Measurements from ENCODE around the gene ILKAP.

DNA sequence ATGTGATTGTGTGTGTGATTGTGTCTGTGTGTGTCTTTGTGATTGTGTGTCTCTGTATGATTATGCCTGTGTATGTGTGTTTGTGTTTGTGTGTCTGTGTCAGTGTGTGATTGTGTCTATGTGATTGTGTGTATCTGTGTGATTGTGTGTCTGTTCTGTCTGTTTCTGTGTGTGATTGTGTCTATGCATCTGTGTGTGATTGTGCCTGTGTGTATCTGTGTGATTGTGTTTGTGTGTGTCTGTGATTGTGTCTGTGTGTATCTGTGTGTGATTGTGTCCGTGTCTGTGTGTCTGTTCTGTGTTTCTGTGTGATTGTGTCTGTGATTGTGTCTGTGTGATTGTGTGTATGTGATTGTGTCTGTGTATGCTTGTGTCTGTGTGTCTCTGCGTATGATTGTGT is 77.2 kb downstream of the ILKAP start:
- TF ChIP-seq, protein P1, sequence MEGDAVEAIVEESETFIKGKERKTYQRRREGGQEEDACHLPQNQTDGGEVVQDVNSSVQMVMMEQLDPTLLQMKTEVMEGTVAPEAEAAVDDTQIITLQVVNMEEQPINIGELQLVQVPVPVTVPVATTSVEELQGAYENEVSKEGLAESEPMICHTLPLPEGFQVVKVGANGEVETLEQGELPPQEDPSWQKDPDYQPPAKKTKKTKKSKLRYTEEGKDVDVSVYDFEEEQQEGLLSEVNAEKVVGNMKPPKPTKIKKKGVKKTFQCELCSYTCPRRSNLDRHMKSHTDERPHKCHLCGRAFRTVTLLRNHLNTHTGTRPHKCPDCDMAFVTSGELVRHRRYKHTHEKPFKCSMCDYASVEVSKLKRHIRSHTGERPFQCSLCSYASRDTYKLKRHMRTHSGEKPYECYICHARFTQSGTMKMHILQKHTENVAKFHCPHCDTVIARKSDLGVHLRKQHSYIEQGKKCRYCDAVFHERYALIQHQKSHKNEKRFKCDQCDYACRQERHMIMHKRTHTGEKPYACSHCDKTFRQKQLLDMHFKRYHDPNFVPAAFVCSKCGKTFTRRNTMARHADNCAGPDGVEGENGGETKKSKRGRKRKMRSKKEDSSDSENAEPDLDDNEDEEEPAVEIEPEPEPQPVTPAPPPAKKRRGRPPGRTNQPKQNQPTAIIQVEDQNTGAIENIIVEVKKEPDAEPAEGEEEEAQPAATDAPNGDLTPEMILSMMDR (IDR thresholded peaks at IDR 0.05) = no peak
- no peak for TF ChIP-seq POLR2A (IDR thresholded peaks at IDR 0.05)
- TF ChIP-seq EP300 (IDR thresholded peaks at IDR 0.05) = no peak
- TF ChIP-seq POLR2AphosphoS5 (IDR thresholded peaks at IDR 0.05) = no peak

All from gastroesophageal sphincter (tissue), 3 donors.